HG02981 (cell line): ENCODE measurements around the gene SPSB3.

Experiments used
- ATAC-seq: cut with Tn5 transposase; IDR thresholded peaks from one replicate; pipeline ENCODE4 v1.9.1; 2021; ENCODE audit warnings: mild to moderate bottlenecking, moderate library complexity; ENCODE audit not compliant: unreplicated experiment

The SPSB3 gene

GRCh38 chr16:1765826-1766225 lies 16.5 kb downstream of the SPSB3 start:
- no peak for ATAC-seq

DNA sequence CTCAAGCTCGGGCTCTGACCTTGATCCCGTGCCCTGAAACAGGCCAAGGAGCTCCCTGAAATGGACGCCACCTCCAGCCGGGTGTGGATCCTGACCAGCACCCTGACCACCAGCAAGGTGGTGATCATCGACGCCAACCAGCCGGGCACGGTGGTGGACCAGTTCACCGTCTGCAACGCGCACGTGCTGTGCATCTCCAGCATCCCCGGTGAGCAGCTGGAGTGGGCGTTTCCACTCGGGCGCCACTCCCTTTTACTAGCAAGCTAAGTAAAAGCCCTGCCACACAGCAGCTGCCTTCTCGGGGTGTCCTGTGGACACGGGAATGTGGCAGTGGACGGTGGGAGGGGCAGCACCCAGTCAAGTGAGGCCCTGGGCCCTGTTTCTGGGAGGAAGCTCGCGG lies 17.4 kb downstream of the SPSB3 start:
- ATAC-seq: no peak

DNA sequence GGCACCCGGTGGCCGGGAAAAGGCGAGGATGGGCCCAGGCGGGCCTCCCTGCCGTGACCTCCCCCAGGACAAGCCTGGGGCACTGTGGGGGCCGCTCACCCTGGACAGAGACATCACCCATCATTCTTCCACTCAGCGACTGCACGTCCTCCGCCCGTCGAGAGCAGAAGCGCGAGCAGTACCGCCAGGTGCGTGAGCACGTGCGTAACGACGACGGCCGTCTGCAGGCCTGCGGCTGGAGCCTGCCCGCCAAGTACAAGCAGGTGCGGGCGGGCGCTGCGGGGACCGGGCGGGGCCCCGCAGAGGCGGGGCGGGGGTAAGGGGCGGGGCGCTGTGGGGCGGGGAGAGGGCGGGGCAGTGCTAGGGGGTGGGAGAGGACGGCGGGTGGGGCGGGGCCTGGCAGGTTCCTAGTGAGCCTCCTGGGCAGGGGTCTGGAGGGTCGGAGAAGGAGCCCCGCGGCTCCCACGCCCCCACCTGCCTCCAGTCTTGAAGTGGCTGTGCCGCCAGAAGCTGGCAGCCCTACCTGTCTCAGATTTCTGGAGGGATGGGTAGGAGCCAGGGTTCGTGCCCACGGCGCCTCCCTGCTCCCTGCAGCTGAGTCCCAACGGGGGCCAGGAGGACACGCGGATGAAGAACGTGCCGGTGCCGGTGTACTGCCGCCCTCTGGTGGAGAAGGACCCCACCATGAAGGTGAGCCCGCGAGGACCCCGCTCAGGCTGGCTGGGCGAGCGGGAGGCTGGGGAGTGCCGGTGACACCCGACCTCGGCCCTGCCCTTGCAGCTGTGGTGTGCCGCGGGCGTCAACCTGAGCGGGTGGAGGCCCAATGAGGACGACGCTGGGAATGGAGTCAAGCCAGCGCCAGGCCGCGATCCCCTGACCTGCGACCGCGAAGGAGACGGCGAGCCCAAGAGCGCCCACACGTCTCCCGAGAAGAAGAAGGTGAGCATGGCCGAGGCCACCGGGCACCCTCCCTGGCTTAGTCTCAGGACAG lies 18.6 kb downstream of the SPSB3 start:
- no peak for ATAC-seq

- ATAC-seq: no peak
Measured at GRCh38 chr16:1762879-1763520, 19.4 kb downstream of the SPSB3 start.

DNA sequence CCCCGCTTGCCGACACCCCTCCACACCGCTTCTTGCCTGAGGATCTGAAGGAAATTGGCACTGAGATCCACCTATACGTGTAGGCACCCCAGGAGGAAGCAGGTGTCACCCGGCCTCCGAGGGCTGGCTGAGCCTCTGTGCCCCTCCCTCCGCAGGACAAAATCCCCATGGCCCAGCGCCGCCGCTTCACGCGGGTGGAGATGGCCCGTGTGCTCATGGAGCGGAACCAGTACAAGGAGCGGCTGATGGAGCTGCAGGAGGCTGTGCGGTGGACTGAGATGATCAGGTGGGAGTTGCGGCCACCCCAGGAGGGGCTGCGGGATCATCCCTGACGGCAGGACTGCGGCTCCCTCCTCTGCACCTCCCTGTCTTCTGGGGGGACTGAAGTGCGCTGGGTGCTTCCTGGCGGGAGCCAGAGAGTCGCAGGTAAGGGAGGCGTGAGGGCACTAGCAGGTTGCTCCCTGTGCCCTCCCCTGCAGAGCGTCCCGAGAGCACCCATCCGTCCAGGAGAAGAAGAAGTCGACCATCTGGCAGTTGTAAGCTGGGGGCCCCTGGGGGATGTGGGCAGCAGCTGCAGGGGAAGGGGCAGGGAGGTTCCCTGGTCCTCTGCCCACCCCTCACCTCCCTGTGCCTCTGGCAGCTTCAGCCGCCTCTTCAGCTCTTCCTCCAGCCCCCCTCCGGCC lies 20.0 kb downstream of the SPSB3 start:
- no peak for ATAC-seq

- no peak for ATAC-seq
Measured at GRCh38 chr16:1761751-1762150, 20.6 kb downstream of the SPSB3 start.

DNA sequence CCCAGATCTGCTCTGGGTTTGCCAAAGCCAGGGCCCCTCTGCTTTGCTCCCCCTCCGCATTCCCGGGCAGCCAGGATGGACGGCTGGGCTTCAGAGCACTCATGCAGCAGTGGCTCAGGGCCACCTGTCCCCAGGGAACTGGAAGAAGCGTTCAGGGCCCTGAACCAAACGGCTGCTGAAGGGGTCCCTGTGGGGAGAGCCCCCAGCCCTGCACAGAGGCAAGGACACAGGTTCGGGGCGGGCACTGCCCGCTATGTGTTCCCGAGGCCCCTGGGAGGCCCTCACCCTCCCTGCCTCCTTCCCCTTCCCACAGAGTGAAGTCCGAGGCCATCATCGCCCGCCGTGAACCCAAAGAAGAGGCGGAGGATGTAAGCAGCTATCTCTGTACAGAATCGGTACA lies 21.5 kb downstream of the SPSB3 start:
- ATAC-seq: no peak

GRCh38 chr16:1759511-1759910 lies 22.9 kb downstream of the SPSB3 start:
- ATAC-seq: no peak

DNA sequence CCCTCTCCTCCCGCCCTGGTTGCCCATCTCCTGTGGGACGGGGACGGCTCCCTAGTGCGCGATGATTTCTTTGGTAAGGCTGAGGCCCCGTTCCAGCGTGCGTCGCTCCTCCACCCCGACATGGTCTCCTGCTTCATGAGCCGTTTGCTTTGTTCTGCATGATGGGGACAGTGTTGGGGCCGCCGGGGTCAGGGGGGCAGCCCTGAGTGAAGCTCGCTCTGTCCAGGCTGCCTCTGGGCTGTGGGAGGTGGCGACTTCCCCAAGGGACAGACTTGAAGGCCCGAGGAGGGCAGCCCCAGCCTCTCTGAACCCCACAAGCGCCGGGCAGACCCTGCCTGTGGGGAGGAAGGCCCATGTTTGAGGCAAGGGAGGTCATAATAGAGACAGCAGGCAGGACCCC lies 23.4 kb downstream of the SPSB3 start:
- no peak for ATAC-seq

DNA sequence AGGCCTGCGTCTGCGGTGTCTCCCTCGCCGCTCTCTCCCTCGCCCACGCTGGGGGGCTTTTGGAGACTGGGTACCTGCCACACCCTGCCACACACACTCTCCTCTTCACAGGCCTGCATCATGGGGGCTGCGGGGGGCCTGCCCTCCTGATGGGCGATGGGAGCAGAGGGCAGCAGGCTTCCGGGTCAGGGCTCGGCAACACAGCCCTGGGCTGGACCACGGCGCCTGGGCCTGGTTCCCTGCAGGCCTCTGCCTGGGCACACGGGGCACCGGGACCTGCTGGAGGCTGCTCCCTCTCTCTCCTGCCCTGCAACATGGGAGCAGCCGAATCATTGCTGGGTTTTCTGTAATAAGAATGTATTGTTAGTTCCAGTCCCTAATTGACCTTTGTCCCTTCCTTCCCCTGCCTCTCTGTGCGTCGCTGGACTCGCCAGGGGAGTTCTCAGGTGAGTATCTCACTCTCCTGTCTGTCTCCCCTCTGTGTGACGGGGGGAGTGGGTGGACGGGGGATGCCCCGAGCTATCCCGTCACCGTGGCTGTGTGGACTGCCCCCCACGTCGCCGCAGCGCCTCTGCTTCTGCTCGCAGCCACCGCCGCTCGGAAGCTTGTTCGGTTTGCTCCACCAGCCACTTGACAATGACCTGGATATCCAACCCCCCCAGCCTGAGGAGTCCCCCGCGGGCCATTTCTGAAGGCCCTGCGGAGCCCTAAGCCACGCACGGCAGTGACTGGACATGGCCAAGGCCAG lies 24.5 kb downstream of the SPSB3 start:
- no peak for ATAC-seq

GRCh38 chr16:1754204-1754603 lies 28.2 kb downstream of the SPSB3 start:
- no peak for ATAC-seq

GRCh38 chr16:1752853-1753252 lies 29.5 kb downstream of the SPSB3 start:
- no peak for ATAC-seq

GRCh38 chr16:1751946-1752345 lies 30.4 kb downstream of the SPSB3 start:
- ATAC-seq: no peak

- no peak for ATAC-seq
Measured at GRCh38 chr16:1749152-1750117, 32.9 kb downstream of the SPSB3 start.

- no peak for ATAC-seq
Measured at GRCh38 chr16:1747934-1748333, 34.4 kb downstream of the SPSB3 start.

GRCh38 chr16:1746693-1747195 lies 35.6 kb downstream of the SPSB3 start:
- no peak for ATAC-seq

- ATAC-seq: no peak
Measured at GRCh38 chr16:1745900-1746692, 36.3 kb downstream of the SPSB3 start.

GRCh38 chr16:1745181-1745899 lies 37.0 kb downstream of the SPSB3 start:
- ATAC-seq: no peak
